Panc1 (cell line): ENCODE data around the gene MDM1. TPM values are rescaled to one million over a fixed set of nuclear protein-coding genes. Genes with fewer than 3 reads are reported as not detected.

ENCODE experiments used
- ATAC-seq: fragments of 200-7000 bp; cut with Tn5 transposase; 2 replicates; pipeline ENCODE4 v1.9.1; 2020; ENCODE audit warnings: mild to moderate bottlenecking, moderate library complexity
- BruUV-seq: library from RNA; stranded (reverse); fragments of 400-500 nt; replicated peaks from 2 replicates; lab custom pipeline; 2021; lab: Mats Ljungman, UMichigan
- CTCF ChIA-PET: fragments of 300-600 bp; sonication (Branson Sonifier 250); formaldehyde crosslinking; loops from one replicate; lab custom pipeline; 2022; ENCODE audit warnings: antibody characterized with exemption; lab: Charles Lee
- POLR2A ChIA-PET: fragments of 300-600 bp; sonication (Branson Sonifier 250); formaldehyde crosslinking; loops from one replicate; lab custom pipeline; 2022; ENCODE audit warnings: antibody characterized with exemption; lab: Charles Lee
- DNase-seq: peaks from one replicate; pipeline ENCODE4 v3.0.0-alpha.2; 2010; ENCODE audit warnings: low read depth, low spot score
- H3K27ac ChIP-seq: 2 replicates; pipeline ENCODE4 v1.5.1; 2011; ENCODE audit warnings: mild to moderate bottlenecking, low read length, inconsistent platforms
- H3K27me3 ChIP-seq: fragments of 200-500 bp; sonication (Bioruptor generic); 2 replicates; pipeline ENCODE4 v1.6.0; 2014; ENCODE audit warnings: low read length, inconsistent platforms; ENCODE audit not compliant: control insufficient read depth, insufficient read depth
- H3K36me3 ChIP-seq: fragments of 200-500 bp; sonication (Bioruptor generic); 2 replicates; pipeline ENCODE4 v1.5.1; 2014; ENCODE audit warnings: inconsistent platforms, mild to moderate bottlenecking, low read length, moderate library complexity; ENCODE audit not compliant: control insufficient read depth, insufficient read depth
- H3K4me1 ChIP-seq: 2 replicates; pipeline ENCODE4 v1.5.1; 2011; ENCODE audit warnings: inconsistent platforms, mild to moderate bottlenecking, low read length, moderate library complexity; ENCODE audit not compliant: control insufficient read depth, insufficient read depth
- H3K4me3 ChIP-seq, 2 experiments: 2 replicates each; pipeline ENCODE4 v1.5.1; 2011 to 2012; ENCODE audit warnings: low read depth in 2 of 2, low read length in 2 of 2, mild to moderate bottlenecking in 2 of 2, inconsistent platforms in 1 of 2, moderate library complexity in 1 of 2
- H3K9me3 ChIP-seq: fragments of 200-500 bp; sonication (Bioruptor generic); 2 replicates; pipeline ENCODE4 v1.5.1; 2014; ENCODE audit warnings: low read depth, mild to moderate bottlenecking, inconsistent platforms, low read length, moderate library complexity; ENCODE audit not compliant: control insufficient read depth, insufficient read depth
- POLR2AphosphoS5 ChIP-seq: IDR thresholded peaks from 2 replicates; pipeline ENCODE4 v1.6.1; 2012; ENCODE audit warnings: mild to moderate bottlenecking, low read depth, low read length, moderate library complexity
- SIN3A ChIP-seq: IDR thresholded peaks from 2 replicates; pipeline ENCODE4 v1.6.1; 2012; ENCODE audit warnings: low read depth, mild to moderate bottlenecking, low read length, moderate library complexity, borderline replicate concordance; ENCODE audit not compliant: insufficient read depth
- TCF7L2 ChIP-seq: IDR thresholded peaks from 2 replicates; pipeline ENCODE4 v1.6.1; 2011; ENCODE audit warnings: mild to moderate bottlenecking, low read depth, low read length, inconsistent platforms
- in situ Hi-C: cut with HindIII; loops from 2 replicates; pipeline ENCODE4 v1.10.0; 2016; ENCODE audit warnings: low sequenced_read_pairs, low pct_unique_long_range_greater_than_20kb
- intact Hi-C: fragments of 100-400 bp; cut with micrococcal nuclease; formaldehyde crosslinking; loops from one replicate; pipeline ENCODE4 v1.10.0; 2022; ENCODE audit not compliant: unreplicated experiment
- total RNA-seq: library from RNA; stranded (reverse); gene quantifications from one replicate; pipeline ENCODE4 v1.2.1, GENCODE V29; 2021; ENCODE audit not compliant: unreplicated experiment
- TF ChIP-seq, protein P1 (sequence below), 2 experiments: IDR thresholded peaks; 2 replicates each; pipeline ENCODE4 v1.6.1; 2011 to 2012; ENCODE audit warnings: low read depth in 2 of 2, control low read depth in 1 of 2, low read length in 1 of 2, mild to moderate bottlenecking in 1 of 2, moderate library complexity in 1 of 2; ENCODE audit not compliant: insufficient read depth in 1 of 2
- TF ChIP-seq, protein P2 (sequence below): fragments of 450-650 bp; IDR thresholded peaks from 2 replicates; pipeline ENCODE4 v1.5.1; 2017; ENCODE audit warnings: mild to moderate bottlenecking

Gene MDM1
- total RNA-seq, 1 experiment from 2014 or later: 17.8 TPM

DNA sequence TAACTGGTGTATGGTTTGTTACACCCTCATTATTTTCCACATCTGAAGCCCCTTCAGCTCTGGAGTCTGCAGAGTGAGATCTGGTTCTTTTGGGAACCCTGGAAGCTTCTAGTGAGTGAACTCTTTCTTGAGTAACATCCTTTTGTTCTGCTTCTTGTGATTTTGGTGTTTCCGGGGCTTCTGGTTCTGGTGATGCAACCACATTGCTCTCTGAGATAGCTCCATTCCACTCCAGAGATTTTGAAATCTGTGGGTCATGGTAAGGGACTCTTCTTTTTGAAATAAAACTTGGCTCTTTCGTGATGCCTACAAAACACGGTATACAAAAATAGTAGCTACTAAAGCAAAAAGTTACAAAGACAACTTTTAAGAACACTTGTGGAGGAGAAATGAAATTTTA is 5.4 kb downstream of the MDM1 start:
- Histone ChIP-seq H3K27ac (peak overlapping the region; percentile 44; the same call in 1 of the 2 replicates), H3K27me3 (no peaks in the 10 kb centered on the region), H3K4me3 (no peak overlapping the region), H3K36me3 (peaks cover 9% of the 10 kb centered on the region), H3K4me1 (peaks cover 28% of the 10 kb centered on the region), H3K9me3 (no peaks in the 10 kb centered on the region)
- TF ChIP-seq TCF7L2 (no peak), SIN3A (no peak), POLR2AphosphoS5 (no peak)
- TF ChIP-seq, protein P1, sequence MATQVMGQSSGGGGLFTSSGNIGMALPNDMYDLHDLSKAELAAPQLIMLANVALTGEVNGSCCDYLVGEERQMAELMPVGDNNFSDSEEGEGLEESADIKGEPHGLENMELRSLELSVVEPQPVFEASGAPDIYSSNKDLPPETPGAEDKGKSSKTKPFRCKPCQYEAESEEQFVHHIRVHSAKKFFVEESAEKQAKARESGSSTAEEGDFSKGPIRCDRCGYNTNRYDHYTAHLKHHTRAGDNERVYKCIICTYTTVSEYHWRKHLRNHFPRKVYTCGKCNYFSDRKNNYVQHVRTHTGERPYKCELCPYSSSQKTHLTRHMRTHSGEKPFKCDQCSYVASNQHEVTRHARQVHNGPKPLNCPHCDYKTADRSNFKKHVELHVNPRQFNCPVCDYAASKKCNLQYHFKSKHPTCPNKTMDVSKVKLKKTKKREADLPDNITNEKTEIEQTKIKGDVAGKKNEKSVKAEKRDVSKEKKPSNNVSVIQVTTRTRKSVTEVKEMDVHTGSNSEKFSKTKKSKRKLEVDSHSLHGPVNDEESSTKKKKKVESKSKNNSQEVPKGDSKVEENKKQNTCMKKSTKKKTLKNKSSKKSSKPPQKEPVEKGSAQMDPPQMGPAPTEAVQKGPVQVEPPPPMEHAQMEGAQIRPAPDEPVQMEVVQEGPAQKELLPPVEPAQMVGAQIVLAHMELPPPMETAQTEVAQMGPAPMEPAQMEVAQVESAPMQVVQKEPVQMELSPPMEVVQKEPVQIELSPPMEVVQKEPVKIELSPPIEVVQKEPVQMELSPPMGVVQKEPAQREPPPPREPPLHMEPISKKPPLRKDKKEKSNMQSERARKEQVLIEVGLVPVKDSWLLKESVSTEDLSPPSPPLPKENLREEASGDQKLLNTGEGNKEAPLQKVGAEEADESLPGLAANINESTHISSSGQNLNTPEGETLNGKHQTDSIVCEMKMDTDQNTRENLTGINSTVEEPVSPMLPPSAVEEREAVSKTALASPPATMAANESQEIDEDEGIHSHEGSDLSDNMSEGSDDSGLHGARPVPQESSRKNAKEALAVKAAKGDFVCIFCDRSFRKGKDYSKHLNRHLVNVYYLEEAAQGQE (IDR thresholded peaks at IDR 0.05; ENCODE audit: insufficient read depth in 1 of 2, low read depth in 2 of 2, low read length in 1 of 2): no peak
- TF ChIP-seq, protein P2, sequence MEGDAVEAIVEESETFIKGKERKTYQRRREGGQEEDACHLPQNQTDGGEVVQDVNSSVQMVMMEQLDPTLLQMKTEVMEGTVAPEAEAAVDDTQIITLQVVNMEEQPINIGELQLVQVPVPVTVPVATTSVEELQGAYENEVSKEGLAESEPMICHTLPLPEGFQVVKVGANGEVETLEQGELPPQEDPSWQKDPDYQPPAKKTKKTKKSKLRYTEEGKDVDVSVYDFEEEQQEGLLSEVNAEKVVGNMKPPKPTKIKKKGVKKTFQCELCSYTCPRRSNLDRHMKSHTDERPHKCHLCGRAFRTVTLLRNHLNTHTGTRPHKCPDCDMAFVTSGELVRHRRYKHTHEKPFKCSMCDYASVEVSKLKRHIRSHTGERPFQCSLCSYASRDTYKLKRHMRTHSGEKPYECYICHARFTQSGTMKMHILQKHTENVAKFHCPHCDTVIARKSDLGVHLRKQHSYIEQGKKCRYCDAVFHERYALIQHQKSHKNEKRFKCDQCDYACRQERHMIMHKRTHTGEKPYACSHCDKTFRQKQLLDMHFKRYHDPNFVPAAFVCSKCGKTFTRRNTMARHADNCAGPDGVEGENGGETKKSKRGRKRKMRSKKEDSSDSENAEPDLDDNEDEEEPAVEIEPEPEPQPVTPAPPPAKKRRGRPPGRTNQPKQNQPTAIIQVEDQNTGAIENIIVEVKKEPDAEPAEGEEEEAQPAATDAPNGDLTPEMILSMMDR: no peak
- ATAC-seq (no peak), DNase-seq (no peak)
- BruUV-seq: no TSS peak
- intact Hi-C loops (no loop called here), in situ Hi-C loops (no loop called here)
- CTCF ChIA-PET: interaction anchor here (0.6 kb wide), 1 partner anchor 325 kb away, joined by 3 read pairs; no protein-coding TSS in a partner anchor
- POLR2A ChIA-PET: no interaction called here

- DNase-seq (no peak), ATAC-seq (no peak)
- BruUV-seq: no TSS peak
- Histone ChIP-seq H3K36me3 (peaks cover 13% of the 10 kb centered on the region), H3K27ac (peak overlapping the region; percentile 44), H3K4me3 (no peak overlapping the region), H3K4me1 (peaks cover 21% of the 10 kb centered on the region), H3K27me3 (no peaks in the 10 kb centered on the region), H3K9me3 (no peaks in the 10 kb centered on the region)
- no peak for TF ChIP-seq POLR2AphosphoS5
- TF ChIP-seq TCF7L2: no peak
- TF ChIP-seq, protein P1 (IDR thresholded peaks at IDR 0.05; ENCODE audit: insufficient read depth in 1 of 2, low read depth in 2 of 2, low read length in 1 of 2): no peak
- TF ChIP-seq, protein P2: no peak
- no peak for TF ChIP-seq SIN3A
- ChIA-PET CTCF (interaction anchor here (0.6 kb wide), 1 partner anchor 326 kb away, joined by 3 read pairs; no protein-coding TSS in a partner anchor), POLR2A (no interaction called here)
- in situ Hi-C loops: no loop called here
- intact Hi-C loops: no loop called here
These were observed 6.2 kb downstream of the MDM1 start for GRCh38 chr12:68325966-68326365.
